ENCODE data around the gene C1orf167.
A peak's percentile ranks its signal among the peaks of the same experiment; 100 is the strongest.

The C1orf167 gene

GRCh38 chr1:11761988-11762406 lies at the start of gene C1orf167:
C1orf167 (plus strand) TSS chr1:11762193; CDS start chr1:11764401, 2,208 bp downstream.
- no peak for DNase-seq

GRCh38 chr1:11712285-11712684 lies 49.7 kb upstream of the C1orf167 start:
- DNase-seq, result no peak

- DNase-seq, result no peak
These were observed 48.9 kb upstream of the C1orf167 start for GRCh38 chr1:11713095-11713494.

GRCh38 chr1:11714831-11715575 lies 47.0 kb upstream of the C1orf167 start:
- DNase-seq, result no peak

- DNase-seq, result peak; percentile 33
These were observed 42.5 kb upstream of the C1orf167 start for GRCh38 chr1:11719313-11720032.

- DNase-seq, result no peak
These were observed 42.0 kb upstream of the C1orf167 start for GRCh38 chr1:11720033-11720376.

GRCh38 chr1:11720525-11720924 lies 41.5 kb upstream of the C1orf167 start:
- DNase-seq, result no peak

- no peak for DNase-seq
These were observed 40.7 kb upstream of the C1orf167 start for GRCh38 chr1:11721311-11721710.

GRCh38 chr1:11722538-11722937 lies 39.5 kb upstream of the C1orf167 start:
- no peak for DNase-seq

GRCh38 chr1:11725616-11726015 lies 36.4 kb upstream of the C1orf167 start:
- no peak for DNase-seq

- DNase-seq, result no peak
These were observed 34.9 kb upstream of the C1orf167 start for GRCh38 chr1:11727119-11727518.

- no peak for DNase-seq
These were observed 33.7 kb upstream of the C1orf167 start for GRCh38 chr1:11728126-11728806.

- DNase-seq, result no peak
These were observed 32.9 kb upstream of the C1orf167 start for GRCh38 chr1:11729155-11729497.

GRCh38 chr1:11729498-11730428 lies 32.2 kb upstream of the C1orf167 start:
- no peak for DNase-seq

- peak; percentile 14 for DNase-seq
These were observed 31.5 kb upstream of the C1orf167 start for GRCh38 chr1:11730429-11730891.

- peak; percentile 34 for DNase-seq
These were observed 30.2 kb upstream of the C1orf167 start for GRCh38 chr1:11731691-11732283.

- DNase-seq, result no peak
These were observed 28.7 kb upstream of the C1orf167 start for GRCh38 chr1:11733306-11733705.

- DNase-seq, result no peak
These were observed 26.5 kb upstream of the C1orf167 start for GRCh38 chr1:11735531-11735853.

GRCh38 chr1:11735854-11736745 lies 25.9 kb upstream of the C1orf167 start, which contains the start of gene AGTRAP:
AGTRAP (plus strand) TSS chr1:11736136; CDS start chr1:11736209, 73 bp downstream.
- DNase-seq, result peak; percentile 87

GRCh38 chr1:11736746-11737639 lies 25.0 kb upstream of the C1orf167 start:
- DNase-seq, result peak; percentile 76

Measured in fibroblast of skin of right biceps (primary cell).